ENCODE results near the gene PTPRN2.

Gene PTPRN2

DNA sequence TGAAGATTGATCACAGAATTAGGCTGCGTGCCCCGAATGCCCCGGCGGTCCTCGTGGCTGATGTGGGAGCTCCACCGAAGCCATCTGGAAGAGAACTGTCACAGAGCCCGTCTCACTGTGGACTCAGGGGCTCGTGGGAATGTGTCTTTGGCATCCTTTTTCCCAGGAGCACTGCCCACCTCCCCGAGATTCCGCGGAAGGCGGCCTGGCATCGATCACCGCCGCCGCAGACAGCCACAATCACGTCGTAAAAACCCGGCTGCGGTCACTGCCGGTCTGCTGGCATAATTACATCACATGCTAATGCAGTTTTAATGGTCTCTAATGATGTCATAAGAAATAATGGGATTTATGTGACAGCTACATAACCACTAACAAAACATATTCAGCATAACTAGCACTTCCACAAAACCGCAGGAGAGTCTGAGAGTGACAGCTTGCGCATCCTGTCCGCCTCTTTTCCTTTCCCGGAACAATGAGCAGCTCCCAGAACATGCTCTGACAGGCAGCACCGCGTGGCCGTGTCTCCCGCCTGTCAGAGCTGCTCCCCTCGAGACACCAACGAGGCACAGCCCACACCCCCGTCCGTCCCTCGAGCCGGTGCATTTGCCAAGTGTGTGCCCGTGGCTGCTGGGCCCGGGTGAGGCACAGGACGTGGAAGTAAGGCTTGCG, 490.0 kb downstream of the PTPRN2 start:
- no peak for DNase-seq

- DNase-seq = no peak
Observed at GRCh38 chr7:158097106-158097452, 490.5 kb downstream of the PTPRN2 start.

- DNase-seq = no peak
Observed at GRCh38 chr7:158096582-158096981, 491.0 kb downstream of the PTPRN2 start.

GRCh38 chr7:158094671-158095226, 492.9 kb downstream of the PTPRN2 start:
- DNase-seq = no peak

- no peak for DNase-seq
Observed at GRCh38 chr7:158094046-158094445, 493.6 kb downstream of the PTPRN2 start.

GRCh38 chr7:158093156-158093796, 494.3 kb downstream of the PTPRN2 start:
- no peak for DNase-seq

GRCh38 chr7:158087196-158087595, 500.4 kb downstream of the PTPRN2 start:
- no peak for DNase-seq

DNA sequence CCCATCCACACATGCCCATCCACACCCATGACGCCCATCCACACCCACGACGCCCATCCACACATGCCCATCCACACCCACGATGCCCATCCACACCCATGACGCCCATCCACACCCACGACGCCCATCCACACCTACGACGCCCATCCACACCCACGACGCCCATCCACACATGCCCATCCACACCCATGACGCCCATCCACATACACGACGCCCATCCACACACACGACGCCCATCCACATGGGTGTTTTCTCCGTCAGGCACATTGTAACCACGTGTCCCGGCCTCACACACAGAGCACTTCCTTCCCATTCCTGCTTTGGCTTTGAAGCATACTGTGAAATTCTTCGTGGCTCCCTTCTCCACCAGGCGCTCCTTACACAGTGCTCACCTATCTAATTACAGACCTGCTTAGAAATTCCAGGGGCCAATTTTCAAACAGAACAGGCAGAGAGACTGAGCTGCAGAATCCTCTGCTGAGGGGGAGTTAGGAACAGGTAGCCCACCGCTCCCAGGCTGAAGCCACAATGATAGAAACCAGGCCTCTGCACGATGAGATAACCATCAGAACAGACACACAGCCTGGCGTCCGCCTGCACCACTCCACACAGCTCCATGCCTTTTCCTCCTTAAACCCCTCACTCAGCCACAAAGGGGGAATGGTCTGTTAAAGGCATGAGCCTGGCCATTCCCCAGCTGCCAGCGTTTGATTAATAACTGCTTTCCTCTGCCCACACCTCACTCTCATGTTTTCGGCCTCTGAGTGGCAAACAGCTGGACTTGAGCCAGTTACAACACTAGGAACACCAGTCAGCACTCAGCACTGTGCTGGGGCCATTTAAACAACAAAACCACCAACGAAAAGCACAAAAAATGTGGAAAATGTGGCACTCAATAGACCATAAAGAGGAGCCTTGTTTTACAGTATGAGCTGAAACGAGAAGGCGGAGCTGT, 501.6 kb downstream of the PTPRN2 start:
- no peak for DNase-seq

DNA sequence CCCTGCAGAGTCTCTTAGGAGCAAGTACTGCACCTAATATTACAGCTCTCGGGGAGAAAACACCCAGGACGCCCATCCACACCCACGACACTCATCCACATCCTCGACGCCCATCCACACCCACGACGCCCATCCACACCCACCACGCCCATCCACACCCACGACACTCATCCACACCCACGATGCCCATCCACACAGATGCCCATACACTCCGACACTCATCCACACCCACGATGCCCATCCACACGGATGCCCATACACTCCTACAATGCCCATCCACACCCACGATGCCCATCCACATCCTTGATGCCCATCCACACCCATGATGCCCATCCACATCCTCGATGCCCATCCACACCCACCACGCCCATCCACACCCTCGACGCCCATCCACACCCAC, 503.1 kb downstream of the PTPRN2 start:
- no peak for DNase-seq

- DNase-seq = no peak
Observed at GRCh38 chr7:158083526-158084310, 503.9 kb downstream of the PTPRN2 start.

- DNase-seq = no peak
Observed at GRCh38 chr7:158082761-158083160, 504.9 kb downstream of the PTPRN2 start.

- DNase-seq = no peak
Observed at GRCh38 chr7:158080899-158081445, 506.7 kb downstream of the PTPRN2 start.

DNA sequence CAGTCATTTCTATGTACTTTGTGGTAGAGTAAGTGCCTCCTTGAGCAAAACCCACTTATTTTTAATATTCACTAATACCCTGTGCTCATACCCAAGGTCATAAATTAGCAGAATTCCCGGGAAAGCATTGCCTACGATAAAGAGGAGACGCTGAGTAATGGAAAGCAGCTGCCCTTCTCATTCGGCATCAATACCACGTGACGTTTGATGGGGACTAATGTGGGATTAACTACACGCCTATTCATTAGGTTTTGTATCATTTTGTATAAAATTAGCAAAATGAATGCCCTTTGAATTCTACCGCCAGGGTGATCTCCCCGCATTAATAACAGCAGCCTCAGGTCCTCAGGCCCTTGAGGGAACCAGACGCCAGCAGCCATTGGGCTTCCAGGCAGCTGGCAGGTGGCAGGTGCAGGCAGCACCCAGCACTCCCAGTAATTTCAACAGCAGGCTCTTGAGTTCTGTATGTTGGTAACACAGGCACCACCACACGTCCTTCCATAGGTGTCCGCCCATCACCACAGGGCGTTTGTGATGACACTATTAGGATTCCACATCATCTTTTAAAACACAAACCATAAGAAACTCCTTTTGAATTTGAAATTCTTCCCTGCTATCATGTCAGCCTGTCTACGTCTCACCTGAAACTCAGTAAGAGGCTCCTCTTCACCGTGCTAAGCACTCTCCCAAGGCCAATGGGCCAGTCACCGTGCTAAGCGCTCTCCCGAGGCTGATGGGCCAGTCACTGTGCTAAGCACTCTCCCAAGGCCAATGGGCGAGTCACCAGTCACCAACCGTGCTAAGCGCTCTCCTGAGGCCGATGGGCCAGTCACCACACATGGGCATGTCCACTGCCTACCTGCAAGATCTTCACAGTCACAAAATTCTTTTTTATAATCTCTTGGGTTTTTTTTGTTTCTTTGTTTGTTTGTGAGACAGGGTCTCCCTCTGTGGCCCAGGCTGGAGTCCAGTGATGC, 509.4 kb downstream of the PTPRN2 start:
- DNase-seq = no peak

GRCh38 chr7:158077151-158077840, 510.3 kb downstream of the PTPRN2 start:
- DNase-seq = no peak

- DNase-seq = no peak
Observed at GRCh38 chr7:158076656-158077055, 511.0 kb downstream of the PTPRN2 start.

GRCh38 chr7:158076215-158076614, 511.4 kb downstream of the PTPRN2 start:
- no peak for DNase-seq

DNA sequence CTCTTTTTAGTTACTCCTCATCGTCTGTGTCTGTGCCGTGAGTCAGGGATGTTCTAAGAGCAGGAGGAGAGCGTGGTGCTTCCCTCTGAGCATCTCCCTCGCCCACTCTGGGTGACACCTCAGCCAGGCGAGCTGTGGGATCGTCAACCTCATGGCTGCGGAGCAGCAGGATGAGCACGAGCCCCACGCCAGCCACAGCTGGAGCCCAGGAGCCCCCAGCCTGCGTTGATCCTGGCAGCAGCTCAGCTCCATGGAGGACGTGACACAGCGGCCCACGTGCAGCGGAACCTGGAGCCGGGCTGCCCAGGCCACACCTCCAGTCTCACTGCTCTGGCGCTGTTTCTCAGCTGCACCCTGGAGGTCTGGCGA, 512.0 kb downstream of the PTPRN2 start:
- no peak for DNase-seq

DNA sequence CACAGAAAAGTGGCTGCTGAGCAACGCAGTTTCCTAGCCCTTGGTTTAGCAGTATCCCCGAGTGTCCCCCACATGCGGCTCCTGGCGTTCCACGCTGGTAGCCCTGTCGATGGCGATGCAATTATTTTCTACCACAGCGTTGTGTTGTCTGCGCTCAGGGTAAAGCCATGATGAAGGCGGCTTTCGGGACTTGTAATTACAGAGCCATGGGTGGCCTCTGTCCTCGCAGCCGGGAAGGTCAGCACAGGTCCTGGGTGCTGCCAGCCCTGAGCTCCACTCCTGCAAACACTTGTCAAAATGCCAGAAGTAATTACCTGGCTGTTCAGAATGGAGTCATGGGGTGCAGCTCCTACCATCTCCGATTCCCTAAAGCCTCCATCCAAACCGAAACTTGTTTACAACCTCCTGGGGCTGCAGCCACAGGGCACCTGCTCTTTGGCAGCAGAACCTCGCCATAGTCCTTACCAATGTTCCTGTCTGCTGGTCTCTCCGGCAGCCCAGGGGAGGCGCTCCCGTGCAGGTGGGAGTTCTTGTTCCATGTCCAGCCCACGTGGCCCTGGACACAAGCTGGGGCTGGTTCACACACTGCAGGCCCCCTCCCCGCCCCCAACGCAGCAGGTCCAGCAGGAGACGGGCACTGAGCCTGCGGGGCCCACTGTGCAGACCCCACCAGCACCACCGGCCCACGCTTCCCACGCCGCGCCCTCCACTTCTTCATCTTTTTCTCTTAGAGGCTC, 512.6 kb downstream of the PTPRN2 start:
- DNase-seq = no peak
